ENCODE results near the gene TMEM237.
A peak's percentile ranks its signal among the peaks of the same experiment; 100 is the strongest.

TMEM237 gene

GRCh38 chr2:201642086-201642578, 1.2 kb downstream of the TMEM237 start:
- H3K36me3 Mint-ChIP-seq (ENCODE audit: low read depth): peaks cover 16% of the 10 kb centered on the region
- peak overlapping the region; percentile 99 for H3K4me3 Mint-ChIP-seq
- no peak for DNase-seq
- H3K4me1 Mint-ChIP-seq: peaks cover 33% of the 10 kb centered on the region
- no peak for TF ChIP-seq CTCF (IDR thresholded peaks at IDR 0.05)
- no peaks in the 10 kb centered on the region for H3K9me3 Mint-ChIP-seq
- H3K27me3 Mint-ChIP-seq (ENCODE audit: low read depth, poor library complexity): no peaks in the 10 kb centered on the region
- peak overlapping the region; percentile 99 for H3K27ac Mint-ChIP-seq

- Mint-ChIP-seq H3K27me3 (ENCODE audit: low read depth, poor library complexity) (no peaks in the 10 kb centered on the region), H3K9me3 (no peaks in the 10 kb centered on the region), H3K27ac (peak overlapping the region; percentile 24), H3K4me3 (no peak overlapping the region), H3K4me1 (peaks cover 29% of the 10 kb centered on the region), H3K36me3 (ENCODE audit: low read depth) (peaks cover 38% of the 10 kb centered on the region)
- DNase-seq: no peak
- TF ChIP-seq CTCF (IDR thresholded peaks at IDR 0.05): no peak
These were observed 4.1 kb downstream of the TMEM237 start for GRCh38 chr2:201639205-201639604.

GRCh38 chr2:201638326-201638725, 5.0 kb downstream of the TMEM237 start:
- H3K4me3 Mint-ChIP-seq: no peak overlapping the region
- no peak for TF ChIP-seq CTCF (IDR thresholded peaks at IDR 0.05)
- H3K4me1 Mint-ChIP-seq: peaks cover 21% of the 10 kb centered on the region
- no peaks in the 10 kb centered on the region for H3K9me3 Mint-ChIP-seq
- no peak for DNase-seq
- no peaks in the 10 kb centered on the region for H3K27me3 Mint-ChIP-seq (ENCODE audit: low read depth, poor library complexity)
- H3K27ac Mint-ChIP-seq: no peak overlapping the region
- peaks cover 43% of the 10 kb centered on the region for H3K36me3 Mint-ChIP-seq (ENCODE audit: low read depth)

GRCh38 chr2:201633661-201634249, 9.5 kb downstream of the TMEM237 start:
- no peak overlapping the region for H3K4me3 Mint-ChIP-seq
- peaks cover 71% of the 10 kb centered on the region for H3K36me3 Mint-ChIP-seq (ENCODE audit: low read depth)
- DNase-seq: no peak
- H3K27me3 Mint-ChIP-seq (ENCODE audit: low read depth, poor library complexity): no peaks in the 10 kb centered on the region
- no peaks in the 10 kb centered on the region for H3K9me3 Mint-ChIP-seq
- no peaks in the 10 kb centered on the region for H3K4me1 Mint-ChIP-seq
- H3K27ac Mint-ChIP-seq: no peak overlapping the region
- TF ChIP-seq CTCF (IDR thresholded peaks at IDR 0.05): no peak

GRCh38 chr2:201631041-201631440, 12.3 kb downstream of the TMEM237 start:
- Mint-ChIP-seq H3K9me3 (no peaks in the 10 kb centered on the region), H3K27ac (no peak overlapping the region), H3K4me3 (no peak overlapping the region), H3K36me3 (ENCODE audit: low read depth) (peaks cover 72% of the 10 kb centered on the region), H3K4me1 (no peaks in the 10 kb centered on the region), H3K27me3 (ENCODE audit: low read depth, poor library complexity) (no peaks in the 10 kb centered on the region)
- DNase-seq: no peak
- no peak for TF ChIP-seq CTCF (IDR thresholded peaks at IDR 0.05)

- Mint-ChIP-seq H3K27ac (no peak overlapping the region), H3K4me1 (no peaks in the 10 kb centered on the region), H3K36me3 (ENCODE audit: low read depth) (peaks cover 76% of the 10 kb centered on the region), H3K9me3 (no peaks in the 10 kb centered on the region), H3K27me3 (ENCODE audit: low read depth, poor library complexity) (no peaks in the 10 kb centered on the region), H3K4me3 (no peak overlapping the region)
- TF ChIP-seq CTCF (IDR thresholded peaks at IDR 0.05): no peak
- no peak for DNase-seq
These were observed 12.7 kb downstream of the TMEM237 start for GRCh38 chr2:201630577-201630976.

All from nephron progenitor cell (in vitro differentiated cells).